Cardiac muscle cell (in vitro differentiated cells and primary cell): ENCODE measurements around the gene SMAD1. TPM values are rescaled to one million over a fixed set of nuclear protein-coding genes. Genes with fewer than 3 reads are reported as not detected.
"Not testable (repeated sequence)": the region's sequence is repeated elsewhere in the genome, so short reads cannot be mapped to it uniquely, and the experiment has no call there.

ENCODE experiments used
- DNase-seq, 2 donors: peaks; one replicate each; pipeline versions ENCODE4 v3.0.0 to v3.0.0-alpha.2; 2010 to 2017; ENCODE audit warnings: low read depth in 1 of 2, low spot score in 1 of 2
- H3K27ac ChIP-seq: fragments of 200-600 bp; sonication (generic); 2 replicates; pipeline ENCODE4 v1.5.1; 2016
- H3K27me3 ChIP-seq: fragments of 200-600 bp; sonication (generic); 2 replicates; pipeline ENCODE4 v1.6.0; 2016; ENCODE audit warnings: control low read depth
- H3K36me3 ChIP-seq: fragments of 200-600 bp; sonication (generic); 2 replicates; pipeline ENCODE4 v1.5.1; 2016; ENCODE audit warnings: control low read depth
- H3K4me1 ChIP-seq: fragments of 200-600 bp; sonication (generic); 2 replicates; pipeline ENCODE4 v1.8.1; 2017; ENCODE audit warnings: low read depth, mild to moderate bottlenecking, mixed run types
- H3K4me3 ChIP-seq: fragments of 200-600 bp; sonication (generic); 2 replicates; pipeline ENCODE4 v1.5.1; 2016; ENCODE audit warnings: mild to moderate bottlenecking
- H3K9me3 ChIP-seq: fragments of 200-600 bp; sonication (generic); 2 replicates; pipeline ENCODE4 v1.5.1; 2017; ENCODE audit warnings: low read depth, mild to moderate bottlenecking, control low read depth
- polyA plus RNA-seq: library from polyadenylated mRNA; unstranded; fragments of >200 nt; fragmentation: Nextera tagmentation; extraction: Ambion mirVana; gene quantifications from 2 replicates; pipeline ENCODE4 v1.2.1, GENCODE V29; 2016
- total RNA-seq: library from RNA; depleted of rRNA; stranded (reverse); fragments of >200 nt; gene quantifications from 2 replicates; pipeline ENCODE4 v1.2.3, GENCODE V29; 2016
- TF ChIP-seq, protein P1 (sequence below): IDR thresholded peaks from 2 replicates; pipeline ENCODE4 v1.5.1; 2012; ENCODE audit warnings: low read depth, mild to moderate bottlenecking, low read length

Gene SMAD1
- total and polyA plus RNA-seq, 2 experiments from 2014 or later = 28.0 to 29.3 TPM

DNA sequence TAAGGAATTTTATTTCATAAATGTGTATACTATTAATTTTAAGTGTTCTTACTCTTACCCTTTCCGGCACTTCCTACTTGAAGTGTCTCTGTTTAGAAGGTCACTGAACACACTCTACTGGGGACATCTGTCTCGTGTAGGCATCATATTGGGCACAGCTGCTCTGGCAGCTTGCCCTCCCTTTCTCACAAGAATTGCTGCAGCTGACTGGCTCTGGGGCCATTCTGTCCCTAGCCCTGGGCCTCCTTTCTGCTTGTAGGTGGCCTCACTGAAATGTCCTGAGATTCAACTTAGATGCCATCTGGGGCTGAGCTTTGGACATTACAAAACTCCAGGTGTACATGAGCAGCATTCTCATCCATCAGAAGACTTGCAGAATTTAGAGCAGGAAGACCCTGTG lies 49.6 kb downstream of the SMAD1 start:
- Histone ChIP-seq H3K4me1 (peaks cover 19% of the 10 kb centered on the region), H3K4me3 (no peak overlapping the region), H3K27ac (no peak overlapping the region), H3K36me3 (no peaks in the 10 kb centered on the region), H3K27me3 (no peaks in the 10 kb centered on the region), H3K9me3 (no peaks in the 10 kb centered on the region)
- no peak for DNase-seq
- TF ChIP-seq, protein P1, sequence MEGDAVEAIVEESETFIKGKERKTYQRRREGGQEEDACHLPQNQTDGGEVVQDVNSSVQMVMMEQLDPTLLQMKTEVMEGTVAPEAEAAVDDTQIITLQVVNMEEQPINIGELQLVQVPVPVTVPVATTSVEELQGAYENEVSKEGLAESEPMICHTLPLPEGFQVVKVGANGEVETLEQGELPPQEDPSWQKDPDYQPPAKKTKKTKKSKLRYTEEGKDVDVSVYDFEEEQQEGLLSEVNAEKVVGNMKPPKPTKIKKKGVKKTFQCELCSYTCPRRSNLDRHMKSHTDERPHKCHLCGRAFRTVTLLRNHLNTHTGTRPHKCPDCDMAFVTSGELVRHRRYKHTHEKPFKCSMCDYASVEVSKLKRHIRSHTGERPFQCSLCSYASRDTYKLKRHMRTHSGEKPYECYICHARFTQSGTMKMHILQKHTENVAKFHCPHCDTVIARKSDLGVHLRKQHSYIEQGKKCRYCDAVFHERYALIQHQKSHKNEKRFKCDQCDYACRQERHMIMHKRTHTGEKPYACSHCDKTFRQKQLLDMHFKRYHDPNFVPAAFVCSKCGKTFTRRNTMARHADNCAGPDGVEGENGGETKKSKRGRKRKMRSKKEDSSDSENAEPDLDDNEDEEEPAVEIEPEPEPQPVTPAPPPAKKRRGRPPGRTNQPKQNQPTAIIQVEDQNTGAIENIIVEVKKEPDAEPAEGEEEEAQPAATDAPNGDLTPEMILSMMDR = no peak

DNA sequence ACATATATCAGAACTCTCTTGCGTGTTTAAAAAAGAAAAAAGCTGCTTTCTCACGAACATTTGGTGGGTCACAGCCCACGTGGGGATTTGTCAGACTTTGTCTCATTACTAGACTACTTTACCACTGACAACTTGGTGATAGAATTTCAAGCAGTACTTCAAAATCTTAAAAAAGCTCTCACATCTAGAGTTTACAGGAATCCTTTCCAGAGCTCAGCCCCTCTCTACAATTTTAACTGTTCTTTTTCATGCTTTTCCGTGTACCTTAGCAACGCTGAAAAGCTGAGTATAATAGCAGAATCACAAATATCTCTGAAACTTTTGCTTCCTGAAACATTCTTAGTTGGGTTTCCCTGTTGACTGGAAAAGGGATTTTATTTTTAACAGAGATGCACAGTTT lies 50.2 kb downstream of the SMAD1 start:
- Histone ChIP-seq H3K4me3 (no peak overlapping the region), H3K36me3 (no peaks in the 10 kb centered on the region), H3K27ac (no peak overlapping the region), H3K4me1 (peaks cover 19% of the 10 kb centered on the region), H3K9me3 (no peaks in the 10 kb centered on the region), H3K27me3 (no peaks in the 10 kb centered on the region)
- DNase-seq = no peak
- TF ChIP-seq, protein P1 = no peak

DNA sequence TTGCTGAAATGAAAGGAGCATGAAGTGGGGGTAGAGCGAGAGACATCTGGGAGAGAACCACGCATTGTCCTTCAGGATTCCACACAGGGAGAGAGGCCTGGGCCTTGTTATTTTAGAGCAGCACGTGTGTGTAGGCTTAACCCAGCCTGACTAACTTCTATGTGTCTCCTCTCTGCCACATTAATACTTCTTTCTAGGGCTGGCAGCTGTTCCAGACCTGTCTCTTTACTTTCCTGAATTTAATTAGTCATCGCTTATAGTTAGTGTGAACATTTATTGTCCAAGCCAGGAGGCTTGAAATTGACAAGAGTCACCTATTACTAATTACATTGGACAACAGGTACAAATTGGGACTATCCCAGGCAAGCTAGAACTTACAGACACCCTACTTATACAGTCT lies 51.3 kb downstream of the SMAD1 start:
- H3K4me1 ChIP-seq = peaks cover 19% of the 10 kb centered on the region
- no peak for DNase-seq
- H3K27ac ChIP-seq = no peak overlapping the region
- H3K27me3 ChIP-seq = no peaks in the 10 kb centered on the region
- H3K36me3 ChIP-seq = no peaks in the 10 kb centered on the region
- H3K9me3 ChIP-seq = no peaks in the 10 kb centered on the region
- TF ChIP-seq, protein P1 = no peak
- H3K4me3 ChIP-seq = no peak overlapping the region

DNA sequence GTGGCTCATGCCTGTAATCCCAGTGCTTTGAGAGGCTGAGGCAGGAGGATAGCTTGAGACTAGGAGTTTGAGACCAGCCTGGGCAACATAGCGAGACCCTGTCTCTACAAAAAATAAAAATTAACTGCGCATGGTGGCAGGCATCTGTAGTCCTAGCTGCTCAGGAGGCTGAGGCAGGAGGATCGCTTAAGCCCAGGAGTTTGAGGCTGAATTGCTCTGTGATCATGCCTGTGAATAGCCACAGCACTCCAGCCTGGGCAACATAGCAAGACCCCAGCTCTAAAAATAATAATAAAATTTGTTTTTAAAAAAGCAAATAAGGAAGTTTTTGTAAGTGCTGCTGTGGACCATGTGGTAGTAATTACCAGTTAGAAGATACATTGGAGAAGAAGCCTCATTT lies 51.8 kb downstream of the SMAD1 start:
- H3K4me3 ChIP-seq, H3K36me3 ChIP-seq, H3K9me3 ChIP-seq, H3K27ac ChIP-seq, DNase-seq, H3K27me3 ChIP-seq: not testable (repeated sequence)
- peaks cover 19% of the 10 kb centered on the region for H3K4me1 ChIP-seq

DNA sequence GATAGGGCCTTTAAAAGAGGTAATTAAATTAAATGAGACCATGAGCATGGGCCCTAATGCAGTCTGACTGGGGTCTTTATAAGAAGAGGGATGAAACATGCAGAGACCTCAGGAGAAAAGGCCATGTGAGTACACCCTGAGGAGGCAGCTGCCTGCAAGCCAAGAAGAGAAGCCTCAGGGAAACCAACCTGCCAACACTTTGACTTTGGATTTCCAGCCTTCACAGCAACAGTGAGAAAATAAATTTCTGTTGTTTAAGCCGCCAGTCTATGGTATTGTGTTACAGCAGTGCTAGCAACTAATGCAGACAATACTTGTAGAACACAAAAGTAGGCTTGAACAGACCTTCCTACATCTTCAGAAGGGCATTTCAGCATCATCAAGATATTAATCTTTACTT lies 52.3 kb downstream of the SMAD1 start:
- TF ChIP-seq, protein P1 = no peak
- Histone ChIP-seq H3K27me3 (no peaks in the 10 kb centered on the region), H3K27ac (no peak overlapping the region), H3K9me3 (no peaks in the 10 kb centered on the region), H3K36me3 (no peaks in the 10 kb centered on the region), H3K4me1 (peaks cover 19% of the 10 kb centered on the region), H3K4me3 (no peak overlapping the region)
- DNase-seq = no peak

DNA sequence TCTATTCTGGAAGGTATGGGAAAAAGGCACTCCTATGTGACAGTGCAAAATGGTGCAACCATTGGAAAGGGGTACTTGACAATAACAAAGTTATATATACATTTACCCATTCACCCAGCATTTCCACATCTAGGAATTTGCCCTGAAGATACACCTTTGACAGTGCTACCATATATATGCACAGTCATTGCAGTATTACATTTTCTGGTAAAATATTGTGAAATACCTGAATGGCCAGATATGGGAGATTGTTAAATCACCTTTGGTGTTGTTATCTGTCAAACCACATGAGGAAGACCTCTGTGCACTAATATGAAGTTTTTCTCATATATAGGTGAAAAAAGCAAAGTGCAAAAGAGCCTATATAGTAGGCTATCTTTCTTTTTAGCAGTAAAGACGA lies 53.5 kb downstream of the SMAD1 start:
- DNase-seq = no peak
- Histone ChIP-seq H3K27me3 (no peaks in the 10 kb centered on the region), H3K9me3 (no peaks in the 10 kb centered on the region), H3K4me1 (peaks cover 25% of the 10 kb centered on the region), H3K27ac (no peak overlapping the region), H3K4me3 (no peak overlapping the region), H3K36me3 (no peaks in the 10 kb centered on the region)
- TF ChIP-seq, protein P1 = no peak
